Measurements from ENCODE around the gene SLCO3A1.

DNA sequence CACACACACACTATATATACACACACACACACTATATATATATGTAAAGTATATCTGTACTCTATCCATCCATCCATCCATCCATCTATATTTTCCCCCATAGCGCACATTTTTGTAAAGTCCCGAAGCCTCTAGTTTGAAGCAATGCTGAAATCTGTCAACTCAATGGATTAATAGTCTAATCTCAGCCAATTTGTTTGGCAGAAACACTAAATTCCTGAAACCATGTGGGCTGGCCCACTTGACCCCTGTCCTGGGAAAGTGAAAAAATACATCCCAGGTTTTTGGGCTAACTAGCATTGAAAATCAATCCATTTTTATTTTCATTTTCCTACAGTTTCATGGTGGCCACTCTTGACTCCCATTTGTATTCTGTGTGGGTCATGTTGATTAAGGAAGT, 166.7 kb downstream of the SLCO3A1 start:
- TF ChIP-seq EP300 (IDR thresholded peaks at IDR 0.05; ENCODE audit: borderline replicate concordance in 1 of 2, low read depth in 2 of 2, low read length in 2 of 2) (no peak), POLR2AphosphoS5 (IDR thresholded peaks at IDR 0.05; ENCODE audit: low read depth, low read length) (no peak), MAX (IDR thresholded peaks at IDR 0.05) (no peak), CTCF (IDR thresholded peaks at IDR 0.05; ENCODE audit: control extremely low read depth in 1 of 3, insufficient read depth in 1 of 3, low read depth in 1 of 3, low read length in 3 of 3) (no peak), CHD2 (IDR thresholded peaks at IDR 0.05; ENCODE audit: low read length) (no peak), SP2 (IDR thresholded peaks at IDR 0.05; ENCODE audit: low read length) (no peak), RAD21 (IDR thresholded peaks at IDR 0.05 in 1 of 2, conservative IDR thresholded peaks at IDR 0.05 in 1 of 2; ENCODE audit: low read depth in 2 of 2, low read length in 2 of 2) (no peak), TAF1 (IDR thresholded peaks at IDR 0.05; ENCODE audit: low read depth, low read length) (no peak), POLR2A (IDR thresholded peaks at IDR 0.05; ENCODE audit: control extremely low read depth in 1 of 2, low read depth in 2 of 2, low read length in 2 of 2) (no peak), ZNF274 (IDR thresholded peaks at IDR 0.05; ENCODE audit: borderline replicate concordance, extremely low read depth, low read length) (no peak), MAFK (IDR thresholded peaks at IDR 0.05; ENCODE audit: low read depth, low read length) (no peak), CEBPB (IDR thresholded peaks at IDR 0.05; ENCODE audit: low read depth, low read length) (no peak), ATF2 (IDR thresholded peaks at IDR 0.05; ENCODE audit: low read length) (no peak), CREB1 (IDR thresholded peaks at IDR 0.05) (no peak)
